Upper lobe of left lung (tissue), 6 donors: ENCODE results near the gene SMIM44. TPM values are rescaled to one million over a fixed set of nuclear protein-coding genes. Genes with fewer than 3 reads are reported as not detected.

Source experiments
- ATAC-seq, 2 donors: fragments of 200-7000 bp; cut with Tn5 transposase; one replicate each; pipeline ENCODE4 v1.9.1; 2022; ENCODE audit warnings: mild to moderate bottlenecking in 2 of 2, moderate library complexity in 2 of 2; ENCODE audit not compliant: low FRiP score in 2 of 2
- DNase-seq, 2 donors: peaks; one replicate each; pipeline ENCODE4 v3.0.0-alpha.2; 2019 to 2020
- H3K27ac ChIP-seq, 4 donors: fragments of 200-600 bp; sonication (generic); one replicate each; pipeline ENCODE4 v1.5.1; 2016 to 2019
- H3K27me3 ChIP-seq, 4 donors: fragments of 200-600 bp; sonication (generic); one replicate each; pipeline ENCODE4 v1.5.1; 2017 to 2019
- H3K36me3 ChIP-seq, 4 donors: fragments of 200-600 bp; sonication (generic); one replicate each; pipeline ENCODE4 v1.5.1; 2016 to 2019
- H3K4me1 ChIP-seq, 4 donors: fragments of 200-600 bp; sonication (generic); one replicate each; pipeline ENCODE4 v1.5.1; 2018 to 2019
- H3K4me3 ChIP-seq, 4 donors: fragments of 200-600 bp; sonication (generic); one replicate each; pipeline ENCODE4 v1.5.1; 2017 to 2019; ENCODE audit warnings: mild to moderate bottlenecking in 2 of 4, moderate library complexity in 1 of 4
- H3K9me3 ChIP-seq, 4 donors: fragments of 200-600 bp; sonication (generic); one replicate each; pipeline ENCODE4 v1.5.1; 2018 to 2019
- EP300 ChIP-seq, 4 donors: sonication (generic); formaldehyde crosslinking; IDR thresholded peaks; one replicate each; pipeline ENCODE4 v1.5.1; 2017; ENCODE audit warnings: antibody characterized with exemption in 4 of 4, control low read depth in 2 of 4
- POLR2A ChIP-seq, 4 donors: fragments of 450-650 bp; IDR thresholded peaks; one replicate each; pipeline ENCODE4 v1.5.1; 2016 to 2017; ENCODE audit warnings: antibody characterized with exemption in 4 of 4, mild to moderate bottlenecking in 2 of 4
- POLR2AphosphoS5 ChIP-seq, 2 donors: sonication (generic); formaldehyde crosslinking; IDR thresholded peaks; one replicate each; pipeline ENCODE4 v1.5.1; 2017; ENCODE audit warnings: antibody characterized with exemption in 2 of 2
- WGBS, 2 donors: methylation state at CpG; one replicate each; pipeline ENCODE4 v1.1.5; 2017 to 2018; 5-methylcytosine and 5-hydroxymethylcytosine counted together
- total RNA-seq, 6 donors: library from RNA; depleted of rRNA in 4 of 6; stranded (reverse); fragments of >200 nt in 4 of 6; gene quantifications; one replicate each; pipeline versions ENCODE4 v1.1.0 to v1.2.1, GENCODE V29; 2016 to 2021
- TF ChIP-seq, protein P1 (sequence below), 6 experiments: fragments of 450-650 bp in 4 of 6; fragments of 200-600 bp in 2 of 6; sonication (generic) in 2 of 6; IDR thresholded peaks; one replicate each; pipeline ENCODE4 v1.5.1; 2016 to 2019; ENCODE audit warnings: antibody characterized with exemption in 6 of 6
- donor health status: DM: no; HTN: no; CAD: no; lungs with moderate emphysema.
- donor health status: DM: no; HTN: yes; CAD: no; lungs with severe emphysema.

The SMIM44 gene
- total RNA-seq, 6 donors from 2014 or later = not detected

- Histone ChIP-seq H3K27me3 (no peaks in the 10 kb centered on the region), H3K9me3 (no peaks in the 10 kb centered on the region), H3K4me1 (peaks cover 6 to 15% (median 10%) of the 10 kb centered on the region in 4 donors), H3K36me3 (peaks cover 3 to 32% (median 19%) of the 10 kb centered on the region in 4 donors), H3K27ac (no peak overlapping the region), H3K4me3 (no peak overlapping the region)
- no peak for ATAC-seq
- TF ChIP-seq, protein P1, sequence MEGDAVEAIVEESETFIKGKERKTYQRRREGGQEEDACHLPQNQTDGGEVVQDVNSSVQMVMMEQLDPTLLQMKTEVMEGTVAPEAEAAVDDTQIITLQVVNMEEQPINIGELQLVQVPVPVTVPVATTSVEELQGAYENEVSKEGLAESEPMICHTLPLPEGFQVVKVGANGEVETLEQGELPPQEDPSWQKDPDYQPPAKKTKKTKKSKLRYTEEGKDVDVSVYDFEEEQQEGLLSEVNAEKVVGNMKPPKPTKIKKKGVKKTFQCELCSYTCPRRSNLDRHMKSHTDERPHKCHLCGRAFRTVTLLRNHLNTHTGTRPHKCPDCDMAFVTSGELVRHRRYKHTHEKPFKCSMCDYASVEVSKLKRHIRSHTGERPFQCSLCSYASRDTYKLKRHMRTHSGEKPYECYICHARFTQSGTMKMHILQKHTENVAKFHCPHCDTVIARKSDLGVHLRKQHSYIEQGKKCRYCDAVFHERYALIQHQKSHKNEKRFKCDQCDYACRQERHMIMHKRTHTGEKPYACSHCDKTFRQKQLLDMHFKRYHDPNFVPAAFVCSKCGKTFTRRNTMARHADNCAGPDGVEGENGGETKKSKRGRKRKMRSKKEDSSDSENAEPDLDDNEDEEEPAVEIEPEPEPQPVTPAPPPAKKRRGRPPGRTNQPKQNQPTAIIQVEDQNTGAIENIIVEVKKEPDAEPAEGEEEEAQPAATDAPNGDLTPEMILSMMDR (IDR thresholded peaks at IDR 0.05) = no peak
- TF ChIP-seq POLR2AphosphoS5 (IDR thresholded peaks at IDR 0.05) = no peak
- TF ChIP-seq EP300 (IDR thresholded peaks at IDR 0.05) = no peak
- TF ChIP-seq POLR2A (IDR thresholded peaks at IDR 0.05) = no peak
- peak in 1 of 2 donors; percentile 43 for DNase-seq
- WGBS, 2 donors = 86 to 95% methylated on average over 9 to 10 of the region's 10 CpGs
Measured at GRCh38 chr19:3518255-3518654, 35.0 kb upstream of the SMIM44 start.

GRCh38 chr19:3517638-3518037 lies 34.4 kb upstream of the SMIM44 start:
- Histone ChIP-seq H3K36me3 (peaks cover 0 to 27% (median 15%) of the 10 kb centered on the region in 4 donors), H3K4me3 (no peak overlapping the region), H3K9me3 (no peaks in the 10 kb centered on the region), H3K27ac (no peak overlapping the region), H3K4me1 (peaks cover 6 to 21% (median 10%) of the 10 kb centered on the region in 4 donors), H3K27me3 (no peaks in the 10 kb centered on the region)
- TF ChIP-seq POLR2A (IDR thresholded peaks at IDR 0.05) = no peak
- no peak for TF ChIP-seq EP300 (IDR thresholded peaks at IDR 0.05)
- TF ChIP-seq POLR2AphosphoS5 (IDR thresholded peaks at IDR 0.05) = no peak
- TF ChIP-seq, protein P1 (IDR thresholded peaks at IDR 0.05) = no peak
- DNase-seq (no peak), ATAC-seq (no peak)
- 81 to 83% methylated on average over 2 of the region's 2 CpGs for WGBS, 2 donors

- ATAC-seq (no peak), DNase-seq (peak in 1 of 2 donors; percentile 56)
- no peak overlapping the region for H3K27ac ChIP-seq
- no peak overlapping the region for H3K4me3 ChIP-seq
- no peak for TF ChIP-seq EP300 (IDR thresholded peaks at IDR 0.05)
- TF ChIP-seq, protein P1 (IDR thresholded peaks at IDR 0.05) = no peak
- TF ChIP-seq POLR2A (IDR thresholded peaks at IDR 0.05) = no peak
- TF ChIP-seq POLR2AphosphoS5 (IDR thresholded peaks at IDR 0.05) = no peak
- no peaks in the 10 kb centered on the region for H3K27me3 ChIP-seq
- peaks cover 0 to 20% (median 10%) of the 10 kb centered on the region in 4 donors for H3K36me3 ChIP-seq
- H3K4me1 ChIP-seq = peaks cover 6 to 26% (median 10%) of the 10 kb centered on the region in 4 donors
- WGBS, 2 donors = 73 to 83% methylated on average over 3 to 12 of the region's 15 CpGs
- H3K9me3 ChIP-seq = no peaks in the 10 kb centered on the region
Measured at GRCh38 chr19:3516675-3517207, 33.5 kb upstream of the SMIM44 start.

DNA sequence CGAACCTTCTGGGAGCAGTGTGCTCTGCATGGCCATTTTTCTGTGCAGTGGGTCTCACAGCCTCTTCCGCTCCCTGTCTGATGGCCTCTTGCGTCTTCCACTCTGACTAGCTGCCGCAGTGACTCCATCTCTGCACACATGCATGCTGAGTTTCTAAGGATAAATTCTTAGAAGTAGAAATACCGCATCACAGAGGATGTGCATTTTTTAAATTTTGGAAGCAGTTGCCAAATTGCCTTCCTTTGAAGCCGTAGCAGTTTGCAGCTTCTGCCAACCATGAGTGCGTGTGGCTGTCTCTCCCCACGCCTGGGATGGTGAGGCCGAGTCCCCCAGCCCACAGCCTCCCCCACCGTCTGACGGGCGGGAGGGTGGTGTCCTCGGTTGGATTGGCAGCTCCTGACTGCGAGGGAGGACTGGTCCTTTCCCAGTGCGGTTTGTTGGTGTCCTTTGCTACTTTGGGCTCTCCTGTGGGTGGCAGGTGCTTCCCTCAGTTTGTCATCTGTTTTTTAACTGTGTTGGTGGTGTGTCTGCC lies 32.7 kb upstream of the SMIM44 start:
- no peak overlapping the region for H3K27ac ChIP-seq
- no peaks in the 10 kb centered on the region for H3K27me3 ChIP-seq
- ATAC-seq (no peak), DNase-seq (peak in 1 of 2 donors; percentile 32)
- H3K36me3 ChIP-seq = peaks cover 0 to 20% (median 11%) of the 10 kb centered on the region in 4 donors
- peaks cover 6 to 26% (median 10%) of the 10 kb centered on the region in 4 donors for H3K4me1 ChIP-seq
- 80 to 84% methylated on average over 15 of the region's 15 CpGs for WGBS, 2 donors
- no peak overlapping the region for H3K4me3 ChIP-seq
- H3K9me3 ChIP-seq = no peaks in the 10 kb centered on the region
- no peak for TF ChIP-seq POLR2A (IDR thresholded peaks at IDR 0.05)

GRCh38 chr19:3514930-3515329 lies 31.7 kb upstream of the SMIM44 start:
- no peak overlapping the region for H3K4me3 ChIP-seq
- peaks cover 6 to 26% (median 10%) of the 10 kb centered on the region in 4 donors for H3K4me1 ChIP-seq
- H3K36me3 ChIP-seq = peaks cover 3 to 21% (median 9%) of the 10 kb centered on the region in 4 donors
- no peak overlapping the region for H3K27ac ChIP-seq
- ATAC-seq (no peak), DNase-seq (peak in 1 of 2 donors; percentile 64)
- no peaks in the 10 kb centered on the region for H3K9me3 ChIP-seq
- no peak for TF ChIP-seq EP300 (IDR thresholded peaks at IDR 0.05)
- no peak for TF ChIP-seq POLR2AphosphoS5 (IDR thresholded peaks at IDR 0.05)
- TF ChIP-seq, protein P1 (IDR thresholded peaks at IDR 0.05) = no peak
- TF ChIP-seq POLR2A (IDR thresholded peaks at IDR 0.05) = no peak
- no peaks in the 10 kb centered on the region for H3K27me3 ChIP-seq
- WGBS, 2 donors = 83 to 90% methylated on average over 2 to 11 of the region's 12 CpGs
